NOMO-1 (cell line): Measurements from ENCODE around the gene NRARP.

Source experiments
- DNase-seq, 2 experiments: peaks; one replicate each; lab custom pipeline; 2025; ENCODE audit not compliant: unreplicated experiment in 2 of 2; lab: John Stamatoyannopoulos, UW

NRARP gene

GRCh38 chr9:137323531-137324331 lies 21.7 kb upstream of the NRARP start:
- no peak for DNase-seq

- no peak for DNase-seq
Observed at GRCh38 chr9:137321726-137322361, 19.8 kb upstream of the NRARP start.

- peak; percentile 33 to 71 for DNase-seq
Observed at GRCh38 chr9:137320555-137321384, 18.7 kb upstream of the NRARP start.

GRCh38 chr9:137319739-137320551 lies 17.9 kb upstream of the NRARP start:
- DNase-seq, result no peak

GRCh38 chr9:137319011-137319738 lies 17.1 kb upstream of the NRARP start:
- no peak for DNase-seq

- DNase-seq, result no peak
Observed at GRCh38 chr9:137318602-137319001, 16.5 kb upstream of the NRARP start.

GRCh38 chr9:137317718-137318511 lies 15.8 kb upstream of the NRARP start:
- no peak for DNase-seq

- DNase-seq, result no peak
Observed at GRCh38 chr9:137317021-137317717, 15.1 kb upstream of the NRARP start.

- no peak for DNase-seq
Observed at GRCh38 chr9:137316012-137316981, 14.2 kb upstream of the NRARP start.

- no peak for DNase-seq
Observed at GRCh38 chr9:137315581-137316011, 13.5 kb upstream of the NRARP start.

- DNase-seq, result no peak
Observed at GRCh38 chr9:137314561-137315560, 12.8 kb upstream of the NRARP start.

GRCh38 chr9:137313956-137314560 lies 12.0 kb upstream of the NRARP start:
- DNase-seq, result no peak

- no peak for DNase-seq
Observed at GRCh38 chr9:137313326-137313936, 11.4 kb upstream of the NRARP start.

- no peak for DNase-seq
Observed at GRCh38 chr9:137312852-137313325, 10.8 kb upstream of the NRARP start.
